Measurements from ENCODE around the gene SLC27A1. TPM values are rescaled to one million over a fixed set of nuclear protein-coding genes. Genes with fewer than 3 reads are reported as not detected.
"Not testable (repeated sequence)": the region's sequence is repeated elsewhere in the genome, so short reads cannot be mapped to it uniquely, and the experiment has no call there.

SLC27A1 gene
- total RNA-seq, 2 donors from 2014 or later, result 4.8 to 7.1 TPM

DNA sequence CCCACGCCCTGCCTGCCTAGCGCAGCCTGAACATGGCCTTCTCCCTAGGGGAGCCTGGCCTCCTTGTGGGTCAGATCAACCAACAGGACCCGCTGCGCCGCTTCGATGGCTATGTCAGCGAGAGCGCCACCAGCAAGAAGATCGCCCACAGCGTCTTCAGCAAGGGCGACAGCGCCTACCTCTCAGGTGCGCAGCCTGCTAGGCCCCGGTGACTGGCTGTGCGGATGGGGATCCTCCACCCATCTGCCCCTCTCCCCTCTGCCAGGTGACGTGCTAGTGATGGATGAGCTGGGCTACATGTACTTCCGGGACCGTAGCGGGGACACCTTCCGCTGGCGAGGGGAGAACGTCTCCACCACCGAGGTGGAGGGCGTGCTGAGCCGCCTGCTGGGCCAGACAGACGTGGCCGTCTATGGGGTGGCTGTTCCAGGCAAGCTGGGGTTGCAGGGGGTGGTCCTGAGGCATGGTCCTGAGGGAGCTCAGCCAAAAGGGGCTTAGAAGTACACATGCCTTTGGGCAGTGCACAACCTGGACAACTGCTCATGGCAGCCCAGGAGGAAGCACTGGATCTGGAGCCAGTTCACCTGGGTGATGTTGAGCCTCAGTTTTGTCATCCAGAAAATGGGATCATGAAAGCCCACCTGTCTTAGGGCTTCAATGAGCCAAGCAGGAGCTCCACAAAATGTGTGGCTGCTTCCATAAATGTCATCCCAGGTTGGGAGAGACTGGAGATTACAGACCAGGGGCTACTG is 30.3 kb downstream of the SLC27A1 start:
- no peak for ATAC-seq
- DNase-seq, result no peak
- intact Hi-C loops (cut with DNase I, micrococcal nuclease), result no loop called here

- no peak for DNase-seq
- intact Hi-C loops (cut with DNase I, micrococcal nuclease), result no loop called here
- ATAC-seq, result no peak
Observed at GRCh38 chr19:17503240-17503639, 32.9 kb downstream of the SLC27A1 start.

DNA sequence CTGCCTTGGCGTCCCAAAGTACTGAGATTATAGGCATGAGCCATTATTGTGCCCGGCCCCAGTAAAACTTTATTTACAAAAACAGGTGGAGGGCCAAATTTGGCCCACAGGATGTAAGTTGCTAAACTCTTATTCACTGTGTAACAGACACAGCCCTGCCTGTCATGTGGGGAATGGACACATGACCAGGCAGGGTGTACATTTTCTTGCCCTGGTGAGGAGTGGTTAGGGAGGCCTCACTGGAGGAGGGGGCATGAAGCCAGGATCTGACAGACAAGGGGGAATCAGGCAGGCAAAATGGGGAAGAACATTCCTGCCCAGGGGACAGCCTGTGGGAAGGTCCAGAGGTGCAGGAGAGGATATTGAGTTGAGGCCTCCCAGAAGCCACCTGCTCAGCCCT is 33.7 kb downstream of the SLC27A1 start:
- intact Hi-C loops (cut with DNase I, micrococcal nuclease), result no loop called here
- DNase-seq, result no peak
- no peak for ATAC-seq

DNA sequence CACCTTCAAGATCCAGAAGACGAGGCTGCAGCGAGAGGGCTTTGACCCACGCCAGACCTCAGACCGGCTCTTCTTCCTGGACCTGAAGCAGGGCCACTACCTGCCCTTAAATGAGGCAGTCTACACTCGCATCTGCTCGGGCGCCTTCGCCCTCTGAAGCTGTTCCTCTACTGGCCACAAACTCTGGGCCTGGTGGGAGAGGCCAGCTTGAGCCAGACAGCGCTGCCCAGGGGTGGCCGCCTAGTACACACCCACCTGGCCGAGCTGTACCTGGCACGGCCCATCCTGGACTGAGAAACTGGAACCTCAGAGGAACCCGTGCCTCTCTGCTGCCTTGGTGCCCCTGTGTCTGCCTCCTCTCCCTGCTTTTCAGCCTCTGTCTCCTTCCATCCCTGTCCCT is 34.1 kb downstream of the SLC27A1 start:
- peak; percentile 6 for ATAC-seq
- intact Hi-C loops (cut with DNase I, micrococcal nuclease), result no loop called here
- no peak for DNase-seq

GRCh38 chr19:17505223-17505622 is 34.9 kb downstream of the SLC27A1 start:
- ATAC-seq, result no peak
- DNase-seq, result no peak
- intact Hi-C loops (cut with DNase I, micrococcal nuclease), result no loop called here

- ATAC-seq (no peak), DNase-seq (no peak)
- intact Hi-C loops (cut with DNase I, micrococcal nuclease), result no loop called here
Observed at GRCh38 chr19:17506745-17507144, 36.4 kb downstream of the SLC27A1 start.

- intact Hi-C loops (cut with DNase I, micrococcal nuclease); ATAC-seq; DNase-seq: not testable (repeated sequence)
Observed at GRCh38 chr19:17508558-17508933, 38.2 kb downstream of the SLC27A1 start.

DNA sequence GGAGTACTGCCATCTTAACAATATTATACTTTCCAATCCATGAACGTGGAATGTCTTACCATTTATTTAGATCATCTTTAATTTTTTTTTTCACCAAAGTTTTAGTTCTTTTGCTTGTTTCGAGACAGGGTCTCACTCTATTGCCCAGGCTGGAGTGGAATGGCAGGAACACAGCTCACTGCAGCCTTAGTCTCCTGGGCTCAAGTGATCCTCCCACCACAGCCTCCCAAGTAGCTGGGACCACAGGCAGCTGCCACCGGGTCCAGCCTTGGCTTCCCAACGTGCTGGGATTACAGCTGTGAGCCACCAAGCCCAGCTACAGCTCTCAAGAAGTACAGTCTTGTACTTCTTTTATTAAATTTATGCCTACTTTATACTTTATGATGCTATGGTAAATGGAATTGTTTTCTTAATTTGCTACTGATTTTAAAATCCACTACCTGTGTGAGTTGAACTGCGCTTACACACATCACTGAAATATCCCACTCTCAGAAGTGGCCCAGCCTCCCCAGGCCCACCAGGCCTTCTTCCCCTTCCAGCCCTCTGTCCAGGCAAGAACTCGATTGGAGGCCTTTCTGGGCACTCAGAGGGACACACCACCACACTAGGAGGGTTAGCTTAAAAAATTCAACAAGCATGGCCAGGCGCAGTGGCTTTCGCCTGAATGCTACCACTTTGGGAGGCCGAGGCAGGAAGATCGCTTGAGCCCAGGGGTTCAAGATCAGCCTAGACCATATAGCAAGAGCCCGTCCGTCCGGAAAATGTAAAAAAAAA is 40.1 kb downstream of the SLC27A1 start:
- intact Hi-C loops (cut with DNase I, micrococcal nuclease), result no loop called here
- DNase-seq (no peak), ATAC-seq (no peak)

DNA sequence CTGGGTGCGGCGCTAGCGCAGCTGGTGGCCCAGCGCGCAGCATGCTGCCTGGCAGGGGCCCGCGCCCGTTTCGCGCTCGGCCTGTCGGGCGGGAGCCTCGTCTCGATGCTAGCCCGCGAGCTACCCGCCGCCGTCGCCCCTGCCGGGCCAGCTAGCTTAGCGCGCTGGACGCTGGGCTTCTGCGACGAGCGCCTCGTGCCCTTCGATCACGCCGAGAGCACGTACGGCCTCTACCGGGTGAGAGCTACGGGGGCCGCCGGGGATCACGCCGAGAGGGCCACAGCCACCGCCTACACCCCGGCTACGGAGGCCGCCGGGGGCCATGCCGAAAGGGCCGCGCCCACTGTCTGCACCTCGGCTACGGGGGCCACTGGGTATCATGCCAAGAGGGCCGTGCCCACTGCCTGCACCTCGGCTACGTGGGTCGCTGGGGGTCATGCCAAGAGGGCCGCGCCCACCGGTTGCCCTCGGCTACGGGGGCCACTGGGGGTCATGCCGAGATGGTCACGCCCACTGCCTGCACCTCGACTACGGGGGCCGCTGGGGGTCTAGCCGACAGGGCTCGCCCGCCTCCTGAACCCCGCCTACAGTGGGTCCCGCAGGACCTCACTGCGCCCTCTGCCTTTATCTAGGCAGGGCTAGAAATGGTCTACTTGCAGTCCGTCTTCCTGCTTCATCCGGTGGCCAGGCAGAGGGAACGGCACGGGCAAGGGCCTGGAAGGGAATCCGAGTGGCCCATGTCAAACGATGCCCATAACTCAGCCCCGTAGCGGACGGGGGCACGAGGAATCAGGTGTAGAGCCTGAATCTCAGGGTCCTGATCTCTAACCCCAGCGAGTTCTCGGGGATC is 41.6 kb downstream of the SLC27A1 start:
- intact Hi-C loops (cut with DNase I, micrococcal nuclease), result no loop called here
- ATAC-seq, result peak; percentile 77
- DNase-seq, result peak; percentile 88 to 91

DNA sequence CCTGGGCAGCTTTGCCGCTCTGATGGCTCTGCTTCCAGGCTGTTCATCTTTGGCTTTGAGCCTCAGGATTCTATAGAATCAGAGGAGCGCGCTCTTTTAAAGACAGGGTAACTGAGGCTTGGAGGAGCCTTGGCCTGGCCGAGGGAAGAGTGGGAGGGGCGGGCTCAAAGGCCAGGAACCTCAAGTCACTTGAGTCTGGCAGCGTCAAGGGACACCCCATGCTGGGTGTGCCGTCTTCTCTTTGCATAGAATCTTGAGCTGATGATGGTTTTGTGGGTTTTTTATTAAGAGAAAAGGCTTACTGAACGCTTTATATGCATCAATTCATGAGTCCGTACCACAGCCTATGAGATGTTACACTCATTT is 42.2 kb downstream of the SLC27A1 start:
- DNase-seq (no peak), ATAC-seq (peak; percentile 9)
- intact Hi-C loops (cut with DNase I, micrococcal nuclease), result no loop called here

DNA sequence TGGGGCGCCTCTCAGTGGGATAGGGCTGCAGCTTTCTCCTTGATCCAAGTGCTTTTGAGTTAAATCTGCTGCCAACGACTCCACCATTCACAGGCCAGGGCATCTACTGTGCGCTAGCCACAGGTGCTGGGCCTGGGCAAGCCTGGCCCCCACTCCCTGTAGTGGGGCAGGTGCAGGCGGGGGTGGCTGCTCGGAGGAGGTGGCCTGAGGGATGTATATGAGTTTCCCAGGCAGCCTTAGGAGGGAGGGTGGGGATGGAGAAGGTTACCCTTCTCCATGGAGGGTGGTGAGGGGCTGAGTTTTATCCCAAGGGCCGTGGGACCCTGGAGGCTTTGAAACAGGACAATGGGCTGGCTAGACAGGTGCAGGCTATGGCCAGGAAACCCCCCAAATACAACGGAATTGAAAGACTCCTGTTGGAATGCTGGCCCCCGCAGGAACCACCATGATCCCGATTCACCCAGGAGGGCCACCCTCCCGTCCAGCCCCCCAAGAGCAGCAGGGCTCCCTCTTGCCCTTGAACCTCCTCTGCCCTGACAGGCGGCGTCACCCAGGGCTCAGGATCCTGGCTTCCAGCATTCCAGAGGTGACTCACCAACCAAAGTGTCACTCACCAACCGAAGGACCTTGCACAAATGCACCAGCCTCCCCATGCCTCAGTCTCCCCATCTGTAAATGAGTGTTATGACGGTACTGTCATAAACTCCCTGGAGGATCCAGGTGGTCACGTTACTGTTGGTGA is 45.3 kb downstream of the SLC27A1 start:
- no peak for ATAC-seq
- DNase-seq, result no peak
- intact Hi-C loops (cut with DNase I, micrococcal nuclease), result no loop called here

DNA sequence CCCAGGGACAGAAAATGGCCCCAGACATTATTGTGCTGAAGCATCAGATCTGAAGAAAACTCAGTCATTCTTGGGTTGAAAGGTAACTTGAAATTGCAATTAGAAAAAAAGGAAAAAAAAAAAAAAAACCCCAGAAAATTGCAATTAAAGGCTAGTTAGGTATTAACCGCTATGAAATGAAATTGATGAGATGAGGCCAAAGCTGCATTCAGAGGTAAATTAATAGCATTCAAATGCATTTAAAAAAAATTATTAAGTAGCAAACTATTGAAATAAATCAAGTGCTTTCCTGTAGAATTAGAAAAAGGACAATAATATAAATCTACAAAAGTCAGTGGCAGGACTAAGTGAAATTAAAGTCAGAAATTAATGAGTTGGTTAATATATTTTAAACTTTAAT is 47.6 kb downstream of the SLC27A1 start:
- ATAC-seq (no peak), DNase-seq (no peak)
- intact Hi-C loops (cut with DNase I, micrococcal nuclease), result no loop called here

- ATAC-seq; intact Hi-C loops (cut with DNase I, micrococcal nuclease); DNase-seq: not testable (repeated sequence)
Observed at GRCh38 chr19:17518654-17519053, 48.3 kb downstream of the SLC27A1 start.

- intact Hi-C loops (cut with DNase I, micrococcal nuclease), result no loop called here
- ATAC-seq, result no peak
- DNase-seq, result no peak
Observed at GRCh38 chr19:17519967-17520366, 49.6 kb downstream of the SLC27A1 start.

GRCh38 chr19:17520865-17521264 is 50.5 kb downstream of the SLC27A1 start:
- DNase-seq (no peak), ATAC-seq (peak; percentile 6)
- intact Hi-C loops (cut with DNase I, micrococcal nuclease), result no loop called here

DNA sequence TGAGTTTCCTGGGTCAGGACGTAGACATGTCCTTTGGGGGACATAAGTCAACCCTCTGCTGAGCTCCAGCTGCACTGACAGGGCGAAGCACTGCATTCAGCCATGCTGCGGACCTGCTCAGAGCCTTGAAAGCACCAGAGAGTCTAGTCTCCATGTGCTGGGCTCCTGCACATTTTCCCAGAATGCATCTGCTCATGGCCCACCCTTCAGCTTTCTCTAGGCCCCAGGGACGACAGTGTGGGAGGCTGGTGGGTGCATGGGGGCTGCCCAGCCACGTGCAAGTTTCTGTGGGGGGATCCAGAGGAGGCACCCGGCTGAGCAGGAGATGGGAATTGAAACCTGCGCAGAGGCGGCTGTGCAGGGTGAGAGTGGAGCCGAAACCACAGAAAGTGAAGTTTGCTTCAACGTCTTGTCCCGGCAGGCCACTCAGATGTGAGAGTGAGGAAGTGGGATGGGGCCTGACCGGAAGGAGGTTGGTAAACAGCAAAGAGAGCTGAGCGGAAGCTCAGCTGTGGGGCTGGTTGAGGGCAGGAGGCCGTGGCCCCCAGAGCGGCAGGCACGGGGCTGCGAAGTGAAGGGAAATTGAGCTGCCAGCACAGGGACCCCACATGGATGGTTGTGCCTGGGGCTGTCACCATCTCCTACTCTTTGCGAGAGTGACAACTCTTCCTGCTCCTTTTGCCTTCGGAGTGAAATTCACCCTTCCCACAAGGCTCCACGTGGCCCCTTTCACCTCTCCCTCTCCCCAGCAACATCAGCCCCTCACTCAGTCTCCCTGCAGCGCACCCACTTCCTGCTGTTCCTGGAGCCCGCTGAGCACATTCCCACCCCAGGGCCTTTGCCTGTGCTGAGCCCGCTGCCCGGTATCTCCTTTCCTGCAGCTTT is 52.9 kb downstream of the SLC27A1 start:
- peak; percentile 54 for ATAC-seq
- intact Hi-C loops (cut with DNase I, micrococcal nuclease), result no loop called here
- DNase-seq, result peak; percentile 58 to 64

DNA sequence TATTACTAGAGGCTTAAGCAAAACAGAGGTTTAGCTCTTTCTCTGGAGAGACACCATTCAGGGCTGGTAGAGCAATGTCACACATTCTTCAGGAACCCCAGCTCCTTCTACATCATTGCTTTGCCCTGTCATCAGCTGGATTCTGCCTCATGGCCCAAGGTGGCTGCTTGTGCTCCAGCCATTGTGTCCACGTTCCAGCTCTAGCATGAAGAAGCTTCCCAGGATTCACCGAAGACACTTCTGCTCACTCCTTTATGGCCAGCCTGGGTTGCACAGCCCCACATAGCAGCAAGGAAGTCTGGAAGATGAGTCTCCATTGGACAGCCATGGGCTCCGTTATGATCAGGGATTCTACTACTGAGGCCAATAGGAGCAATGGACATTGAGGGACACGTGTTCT is 54.3 kb downstream of the SLC27A1 start:
- DNase-seq (no peak), ATAC-seq (no peak)
- intact Hi-C loops (cut with DNase I, micrococcal nuclease), result no loop called here

GRCh38 chr19:17525141-17525540 is 54.8 kb downstream of the SLC27A1 start:
- DNase-seq, result no peak
- ATAC-seq, result no peak
- intact Hi-C loops (cut with DNase I, micrococcal nuclease), result no loop called here
